ENCODE results near the gene RNF7. TPM values are rescaled to one million over a fixed set of nuclear protein-coding genes. Genes with fewer than 3 reads are reported as not detected.

RNF7 gene
- total RNA-seq, 4 donors from 2014 or later = 23.7 to 122 (median 58.5) TPM

DNA sequence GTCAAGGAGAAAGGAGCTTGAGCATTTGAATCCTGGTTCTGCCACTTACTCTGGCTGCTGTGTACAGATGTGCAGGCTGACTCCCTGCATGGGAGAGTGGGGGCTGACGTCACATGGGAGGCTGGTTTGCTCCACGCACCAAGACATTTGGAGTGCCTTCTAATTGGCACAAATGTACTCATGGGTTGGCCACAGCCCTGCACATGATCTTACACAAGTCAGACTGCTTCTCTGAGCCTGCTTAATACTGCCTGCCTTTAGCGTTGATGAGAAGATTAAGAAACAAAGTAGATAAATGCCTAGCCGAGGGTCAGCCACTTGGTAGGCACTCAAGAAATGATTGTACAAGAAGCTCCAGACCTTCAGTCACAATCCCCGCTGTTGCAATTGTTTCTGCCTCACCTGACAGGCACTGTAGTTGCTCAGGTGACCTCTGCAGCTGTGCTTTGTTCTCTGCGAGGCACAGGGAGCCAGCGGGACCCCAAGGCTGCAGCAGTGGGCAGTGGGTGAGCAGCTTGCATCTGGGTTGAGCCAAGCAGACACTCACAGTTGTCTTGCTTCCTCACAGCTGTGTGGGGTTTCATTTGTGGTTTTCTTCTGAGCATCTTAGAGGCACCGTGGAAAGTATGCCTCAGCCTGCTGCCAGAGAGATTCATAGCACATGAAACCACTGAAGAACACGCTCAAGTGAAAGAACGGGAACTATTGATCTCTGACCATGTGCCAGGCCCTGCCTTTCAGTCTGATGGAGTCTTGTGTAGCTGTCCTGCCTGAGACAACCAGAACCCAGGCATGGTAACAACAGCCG lies 58.2 kb downstream of the RNF7 start:
- no peaks in the 10 kb centered on the region for H3K36me3 ChIP-seq
- peaks cover 15 to 29% (median 22%) of the 10 kb centered on the region in 4 donors for H3K4me1 ChIP-seq
- no peaks in the 10 kb centered on the region for H3K27me3 ChIP-seq
- peak; percentile 47 for DNase-seq
- H3K4me3 ChIP-seq = no peak overlapping the region
- TF ChIP-seq POLR2AphosphoS5 (IDR thresholded peaks at IDR 0.05) (peak in 1 of 3 donors; percentile 26), POLR2A (IDR thresholded peaks at IDR 0.05) (no peak), EP300 (IDR thresholded peaks at IDR 0.05; ENCODE audit: low read depth) (no peak)
- TF ChIP-seq, protein P1, sequence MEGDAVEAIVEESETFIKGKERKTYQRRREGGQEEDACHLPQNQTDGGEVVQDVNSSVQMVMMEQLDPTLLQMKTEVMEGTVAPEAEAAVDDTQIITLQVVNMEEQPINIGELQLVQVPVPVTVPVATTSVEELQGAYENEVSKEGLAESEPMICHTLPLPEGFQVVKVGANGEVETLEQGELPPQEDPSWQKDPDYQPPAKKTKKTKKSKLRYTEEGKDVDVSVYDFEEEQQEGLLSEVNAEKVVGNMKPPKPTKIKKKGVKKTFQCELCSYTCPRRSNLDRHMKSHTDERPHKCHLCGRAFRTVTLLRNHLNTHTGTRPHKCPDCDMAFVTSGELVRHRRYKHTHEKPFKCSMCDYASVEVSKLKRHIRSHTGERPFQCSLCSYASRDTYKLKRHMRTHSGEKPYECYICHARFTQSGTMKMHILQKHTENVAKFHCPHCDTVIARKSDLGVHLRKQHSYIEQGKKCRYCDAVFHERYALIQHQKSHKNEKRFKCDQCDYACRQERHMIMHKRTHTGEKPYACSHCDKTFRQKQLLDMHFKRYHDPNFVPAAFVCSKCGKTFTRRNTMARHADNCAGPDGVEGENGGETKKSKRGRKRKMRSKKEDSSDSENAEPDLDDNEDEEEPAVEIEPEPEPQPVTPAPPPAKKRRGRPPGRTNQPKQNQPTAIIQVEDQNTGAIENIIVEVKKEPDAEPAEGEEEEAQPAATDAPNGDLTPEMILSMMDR (IDR thresholded peaks at IDR 0.05) = no peak
- intact Hi-C loops (cut with DNase I; ENCODE audit: low total_unique reads) (no loop called here), in situ Hi-C loops (cut with MboI; ENCODE audit: low pct_ligation_motif_present in 1 of 4, low pct_unique_long_range_greater_than_20kb in 1 of 4, low sequenced_read_pairs in 3 of 4) (no loop called here)
- no peaks in the 10 kb centered on the region for H3K9me3 ChIP-seq
- 59% methylated on average over 11 of the region's 11 CpGs; no CpG with 5 or more reads in 1 of the 2 donors for WGBS, 2 donors (ENCODE audit: low coverage in 1 of 2)
- H3K27ac ChIP-seq = peak overlapping the region; percentile 81 to 89 (median 88)

Small RNA genes lying within 50 kb of the gene (small RNA-seq; reads per million reads assigned to genes)
- 0 reads per million in 4 donors for gene AC112771.1

Other genes with a start within 250 kb of the RNF7 start
- under 1 TPM in 1 of 4 donors, not detected in 3; 0.16 TPM for gene GRK7, start 25.1 kb downstream of the RNF7 start, total RNA-seq
- 100 to 1,000 TPM in 3 of 4 donors, 10 to 100 TPM in 1; 79.6 to 251 (median 196) TPM for gene ATP1B3, start 138.3 kb downstream of the RNF7 start, total RNA-seq

All from transverse colon (tissue), 4 donors.